WTC11 (cell line): ENCODE results near the gene NRIP3. TPM values are rescaled to one million over a fixed set of nuclear protein-coding genes. Genes with fewer than 3 reads are reported as not detected.

Source experiments
- ELF4 ChIP-seq: sonication (generic); formaldehyde crosslinking; IDR thresholded peaks from 2 replicates; pipeline ENCODE4 v1.8.1; 2022; ENCODE audit warnings: low read depth, mild to moderate bottlenecking, moderate library complexity, missing genetic modification reagents
- ESRRA ChIP-seq: sonication (generic); formaldehyde crosslinking; IDR thresholded peaks from 2 replicates; pipeline ENCODE4 v1.8.1; 2022; ENCODE audit warnings: mild to moderate bottlenecking, missing genetic modification reagents, borderline replicate concordance
- NR1H2 ChIP-seq: sonication (generic); formaldehyde crosslinking; IDR thresholded peaks from 2 replicates; pipeline ENCODE4 v1.9.0; 2021; ENCODE audit warnings: mild to moderate bottlenecking, moderate library complexity, missing genetic modification reagents
- PRRX2 ChIP-seq: fragments of 250-450 bp; sonication (Bioruptor Pico); IDR thresholded peaks from 2 replicates; pipeline ENCODE4 v1.8.0; 2021; ENCODE audit warnings: mild to moderate bottlenecking
- RORB ChIP-seq: fragments of 250-450 bp; sonication (Bioruptor Pico); IDR thresholded peaks from 2 replicates; pipeline ENCODE4 v1.9.0; 2021; ENCODE audit warnings: mild to moderate bottlenecking
- SMAD3 ChIP-seq: sonication (generic); formaldehyde crosslinking; IDR thresholded peaks from 2 replicates; pipeline ENCODE4 v1.8.0; 2022; ENCODE audit warnings: missing genetic modification reagents, mild to moderate bottlenecking, borderline replicate concordance
- SP1 ChIP-seq: sonication (generic); formaldehyde crosslinking; conservative IDR thresholded peaks from 2 replicates; pipeline ENCODE4 v1.8.1; 2022; ENCODE audit warnings: missing genetic modification reagents
- TEAD4 ChIP-seq: sonication (generic); formaldehyde crosslinking; IDR thresholded peaks from 2 replicates; pipeline ENCODE4 v1.8.0; 2022; ENCODE audit warnings: mild to moderate bottlenecking, missing genetic modification reagents
- ZNF416 ChIP-seq: fragments of 250-450 bp; sonication (Bioruptor Pico); IDR thresholded peaks from 2 replicates; pipeline ENCODE4 v1.9.0; 2021; ENCODE audit warnings: mild to moderate bottlenecking, inconsistent platforms
- total RNA-seq: library from RNA; stranded (reverse); gene quantifications from 3 replicates; pipeline ENCODE4 v1.2.3, GENCODE V29; 2021
- TF ChIP-seq, protein P1 (sequence below): sonication (generic); formaldehyde crosslinking; IDR thresholded peaks from 2 replicates; pipeline ENCODE4 v1.8.1; 2022; ENCODE audit warnings: low read depth, mild to moderate bottlenecking, moderate library complexity, missing genetic modification reagents, borderline replicate concordance
- TF ChIP-seq, protein P2 (sequence below): sonication (generic); formaldehyde crosslinking; conservative IDR thresholded peaks from 2 replicates; pipeline ENCODE4 v1.8.1; 2023; ENCODE audit warnings: mild to moderate bottlenecking, low read depth, missing genetic modification reagents, moderate library complexity
- TF ChIP-seq, protein P3 (sequence below): sonication (generic); formaldehyde crosslinking; conservative IDR thresholded peaks from 2 replicates; pipeline ENCODE4 v1.8.1; 2022; ENCODE audit warnings: mild to moderate bottlenecking, missing genetic modification reagents
- TF ChIP-seq, protein P4 (sequence below): fragments of 250-450 bp; sonication (Bioruptor Pico); IDR thresholded peaks from 2 replicates; pipeline ENCODE4 v1.9.0; 2021; ENCODE audit warnings: mild to moderate bottlenecking
- TF ChIP-seq, protein P5 (sequence below): sonication (generic); formaldehyde crosslinking; IDR thresholded peaks from 2 replicates; pipeline ENCODE4 v1.8.0; 2022; ENCODE audit warnings: missing genetic modification reagents
- TF ChIP-seq, protein P6 (sequence below): sonication (generic); formaldehyde crosslinking; IDR thresholded peaks from 2 replicates; pipeline ENCODE4 v1.8.1; 2022; ENCODE audit warnings: mild to moderate bottlenecking, missing genetic modification reagents, moderate library complexity, borderline replicate concordance
- TF ChIP-seq, protein P7 (sequence below): sonication (generic); formaldehyde crosslinking; IDR thresholded peaks from 2 replicates; pipeline ENCODE4 v1.8.0; 2022; ENCODE audit warnings: mild to moderate bottlenecking, missing genetic modification reagents
- TF ChIP-seq, protein P8 (sequence below): fragments of 200-600 bp; IDR thresholded peaks from 2 replicates; pipeline ENCODE4 v1.8.0; 2022; ENCODE audit warnings: antibody characterized with exemption

NRIP3 gene
- total RNA-seq, 1 experiment from 2014 or later, result 4.5 TPM

DNA sequence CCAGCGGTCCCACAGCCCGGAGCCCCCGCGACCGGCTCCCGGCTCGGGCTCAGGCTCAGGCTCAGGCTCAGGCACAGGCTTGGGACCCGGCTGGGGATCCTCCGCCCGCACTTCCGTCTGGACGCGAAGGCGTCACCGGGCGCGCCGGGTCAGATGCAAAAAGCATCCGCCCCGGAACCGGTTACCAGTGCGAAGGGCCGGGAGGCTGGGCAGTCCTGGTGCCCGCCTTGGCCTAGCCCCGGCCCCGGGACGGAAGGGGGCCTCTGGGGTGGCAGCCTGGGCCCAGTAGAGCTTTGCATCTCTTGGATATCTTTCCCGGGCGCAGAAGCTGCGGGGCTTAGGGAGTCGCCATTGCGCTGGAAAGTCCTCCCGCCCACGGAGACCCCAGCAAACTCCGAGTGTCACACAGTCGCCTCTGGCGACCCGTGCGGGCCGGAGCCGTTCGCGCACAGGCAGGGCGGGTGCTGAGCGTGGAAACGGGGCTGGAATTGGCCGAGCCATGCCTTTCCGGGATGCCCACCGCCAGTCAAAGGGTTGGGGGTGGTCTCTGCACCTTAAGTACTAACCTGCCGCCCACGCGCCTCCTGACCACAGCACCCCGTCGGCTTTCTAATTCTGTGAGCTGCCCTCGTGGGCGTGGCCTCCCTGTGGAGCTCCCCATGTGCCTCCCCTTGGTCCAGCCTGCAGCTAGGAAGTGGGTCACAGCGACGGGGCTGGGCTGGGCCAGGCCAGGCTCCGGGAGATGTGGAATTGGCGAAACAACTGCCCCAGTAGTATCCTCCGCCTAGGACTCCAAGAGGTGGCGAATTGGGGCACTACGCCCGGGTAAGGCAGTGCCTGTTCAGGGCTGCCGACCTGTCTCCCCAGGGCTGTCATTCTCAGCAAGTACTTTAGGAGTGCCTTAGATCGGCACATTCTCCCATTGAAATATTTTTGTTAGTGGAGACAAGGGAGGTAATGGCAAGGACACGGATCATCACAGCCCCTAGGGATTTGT is 39.2 kb downstream of the NRIP3 start, which contains the start of gene TMEM9B (continued):
- TF ChIP-seq, protein P1, sequence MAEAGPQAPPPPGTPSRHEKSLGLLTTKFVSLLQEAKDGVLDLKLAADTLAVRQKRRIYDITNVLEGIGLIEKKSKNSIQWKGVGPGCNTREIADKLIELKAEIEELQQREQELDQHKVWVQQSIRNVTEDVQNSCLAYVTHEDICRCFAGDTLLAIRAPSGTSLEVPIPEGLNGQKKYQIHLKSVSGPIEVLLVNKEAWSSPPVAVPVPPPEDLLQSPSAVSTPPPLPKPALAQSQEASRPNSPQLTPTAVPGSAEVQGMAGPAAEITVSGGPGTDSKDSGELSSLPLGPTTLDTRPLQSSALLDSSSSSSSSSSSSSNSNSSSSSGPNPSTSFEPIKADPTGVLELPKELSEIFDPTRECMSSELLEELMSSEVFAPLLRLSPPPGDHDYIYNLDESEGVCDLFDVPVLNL, result no peak
- TF ChIP-seq RORB (CRISPR knock-in tag) (no peak), PRRX2 (CRISPR knock-in tag) (no peak), ELF4 (0 out of 2 replicates have a peak, but pooled peaks have one; percentile 80), SP1 (CRISPR knock-in tag) (peak; percentile 78), TEAD4 (no peak), ESRRA (CRISPR knock-in tag) (0 out of 2 replicates have a peak, but pooled peaks have one; percentile 72), NR1H2 (CRISPR knock-in tag) (no peak), SMAD3 (CRISPR knock-in tag) (0 out of 2 replicates have a peak, but pooled peaks have one; percentile 22), ZNF416 (CRISPR knock-in tag) (no peak)
- TF ChIP-seq, protein P2, sequence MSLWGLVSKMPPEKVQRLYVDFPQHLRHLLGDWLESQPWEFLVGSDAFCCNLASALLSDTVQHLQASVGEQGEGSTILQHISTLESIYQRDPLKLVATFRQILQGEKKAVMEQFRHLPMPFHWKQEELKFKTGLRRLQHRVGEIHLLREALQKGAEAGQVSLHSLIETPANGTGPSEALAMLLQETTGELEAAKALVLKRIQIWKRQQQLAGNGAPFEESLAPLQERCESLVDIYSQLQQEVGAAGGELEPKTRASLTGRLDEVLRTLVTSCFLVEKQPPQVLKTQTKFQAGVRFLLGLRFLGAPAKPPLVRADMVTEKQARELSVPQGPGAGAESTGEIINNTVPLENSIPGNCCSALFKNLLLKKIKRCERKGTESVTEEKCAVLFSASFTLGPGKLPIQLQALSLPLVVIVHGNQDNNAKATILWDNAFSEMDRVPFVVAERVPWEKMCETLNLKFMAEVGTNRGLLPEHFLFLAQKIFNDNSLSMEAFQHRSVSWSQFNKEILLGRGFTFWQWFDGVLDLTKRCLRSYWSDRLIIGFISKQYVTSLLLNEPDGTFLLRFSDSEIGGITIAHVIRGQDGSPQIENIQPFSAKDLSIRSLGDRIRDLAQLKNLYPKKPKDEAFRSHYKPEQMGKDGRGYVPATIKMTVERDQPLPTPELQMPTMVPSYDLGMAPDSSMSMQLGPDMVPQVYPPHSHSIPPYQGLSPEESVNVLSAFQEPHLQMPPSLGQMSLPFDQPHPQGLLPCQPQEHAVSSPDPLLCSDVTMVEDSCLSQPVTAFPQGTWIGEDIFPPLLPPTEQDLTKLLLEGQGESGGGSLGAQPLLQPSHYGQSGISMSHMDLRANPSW (CRISPR knock-in tag), result no peak
- TF ChIP-seq, protein P3, sequence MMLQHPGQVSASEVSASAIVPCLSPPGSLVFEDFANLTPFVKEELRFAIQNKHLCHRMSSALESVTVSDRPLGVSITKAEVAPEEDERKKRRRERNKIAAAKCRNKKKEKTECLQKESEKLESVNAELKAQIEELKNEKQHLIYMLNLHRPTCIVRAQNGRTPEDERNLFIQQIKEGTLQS (CRISPR knock-in tag), result no peak
- TF ChIP-seq, protein P4, sequence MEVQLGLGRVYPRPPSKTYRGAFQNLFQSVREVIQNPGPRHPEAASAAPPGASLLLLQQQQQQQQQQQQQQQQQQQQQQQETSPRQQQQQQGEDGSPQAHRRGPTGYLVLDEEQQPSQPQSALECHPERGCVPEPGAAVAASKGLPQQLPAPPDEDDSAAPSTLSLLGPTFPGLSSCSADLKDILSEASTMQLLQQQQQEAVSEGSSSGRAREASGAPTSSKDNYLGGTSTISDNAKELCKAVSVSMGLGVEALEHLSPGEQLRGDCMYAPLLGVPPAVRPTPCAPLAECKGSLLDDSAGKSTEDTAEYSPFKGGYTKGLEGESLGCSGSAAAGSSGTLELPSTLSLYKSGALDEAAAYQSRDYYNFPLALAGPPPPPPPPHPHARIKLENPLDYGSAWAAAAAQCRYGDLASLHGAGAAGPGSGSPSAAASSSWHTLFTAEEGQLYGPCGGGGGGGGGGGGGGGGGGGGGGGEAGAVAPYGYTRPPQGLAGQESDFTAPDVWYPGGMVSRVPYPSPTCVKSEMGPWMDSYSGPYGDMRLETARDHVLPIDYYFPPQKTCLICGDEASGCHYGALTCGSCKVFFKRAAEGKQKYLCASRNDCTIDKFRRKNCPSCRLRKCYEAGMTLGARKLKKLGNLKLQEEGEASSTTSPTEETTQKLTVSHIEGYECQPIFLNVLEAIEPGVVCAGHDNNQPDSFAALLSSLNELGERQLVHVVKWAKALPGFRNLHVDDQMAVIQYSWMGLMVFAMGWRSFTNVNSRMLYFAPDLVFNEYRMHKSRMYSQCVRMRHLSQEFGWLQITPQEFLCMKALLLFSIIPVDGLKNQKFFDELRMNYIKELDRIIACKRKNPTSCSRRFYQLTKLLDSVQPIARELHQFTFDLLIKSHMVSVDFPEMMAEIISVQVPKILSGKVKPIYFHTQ (CRISPR knock-in tag), result no peak
- TF ChIP-seq, protein P5, sequence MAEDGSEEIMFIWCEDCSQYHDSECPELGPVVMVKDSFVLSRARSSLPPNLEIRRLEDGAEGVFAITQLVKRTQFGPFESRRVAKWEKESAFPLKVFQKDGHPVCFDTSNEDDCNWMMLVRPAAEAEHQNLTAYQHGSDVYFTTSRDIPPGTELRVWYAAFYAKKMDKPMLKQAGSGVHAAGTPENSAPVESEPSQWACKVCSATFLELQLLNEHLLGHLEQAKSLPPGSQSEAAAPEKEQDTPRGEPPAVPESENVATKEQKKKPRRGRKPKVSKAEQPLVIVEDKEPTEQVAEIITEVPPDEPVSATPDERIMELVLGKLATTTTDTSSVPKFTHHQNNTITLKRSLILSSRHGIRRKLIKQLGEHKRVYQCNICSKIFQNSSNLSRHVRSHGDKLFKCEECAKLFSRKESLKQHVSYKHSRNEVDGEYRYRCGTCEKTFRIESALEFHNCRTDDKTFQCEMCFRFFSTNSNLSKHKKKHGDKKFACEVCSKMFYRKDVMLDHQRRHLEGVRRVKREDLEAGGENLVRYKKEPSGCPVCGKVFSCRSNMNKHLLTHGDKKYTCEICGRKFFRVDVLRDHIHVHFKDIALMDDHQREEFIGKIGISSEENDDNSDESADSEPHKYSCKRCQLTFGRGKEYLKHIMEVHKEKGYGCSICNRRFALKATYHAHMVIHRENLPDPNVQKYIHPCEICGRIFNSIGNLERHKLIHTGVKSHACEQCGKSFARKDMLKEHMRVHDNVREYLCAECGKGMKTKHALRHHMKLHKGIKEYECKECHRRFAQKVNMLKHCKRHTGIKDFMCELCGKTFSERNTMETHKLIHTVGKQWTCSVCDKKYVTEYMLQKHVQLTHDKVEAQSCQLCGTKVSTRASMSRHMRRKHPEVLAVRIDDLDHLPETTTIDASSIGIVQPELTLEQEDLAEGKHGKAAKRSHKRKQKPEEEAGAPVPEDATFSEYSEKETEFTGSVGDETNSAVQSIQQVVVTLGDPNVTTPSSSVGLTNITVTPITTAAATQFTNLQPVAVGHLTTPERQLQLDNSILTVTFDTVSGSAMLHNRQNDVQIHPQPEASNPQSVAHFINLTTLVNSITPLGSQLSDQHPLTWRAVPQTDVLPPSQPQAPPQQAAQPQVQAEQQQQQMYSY, result no peak
- TF ChIP-seq, protein P6, sequence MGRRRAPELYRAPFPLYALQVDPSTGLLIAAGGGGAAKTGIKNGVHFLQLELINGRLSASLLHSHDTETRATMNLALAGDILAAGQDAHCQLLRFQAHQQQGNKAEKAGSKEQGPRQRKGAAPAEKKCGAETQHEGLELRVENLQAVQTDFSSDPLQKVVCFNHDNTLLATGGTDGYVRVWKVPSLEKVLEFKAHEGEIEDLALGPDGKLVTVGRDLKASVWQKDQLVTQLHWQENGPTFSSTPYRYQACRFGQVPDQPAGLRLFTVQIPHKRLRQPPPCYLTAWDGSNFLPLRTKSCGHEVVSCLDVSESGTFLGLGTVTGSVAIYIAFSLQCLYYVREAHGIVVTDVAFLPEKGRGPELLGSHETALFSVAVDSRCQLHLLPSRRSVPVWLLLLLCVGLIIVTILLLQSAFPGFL (CRISPR knock-in tag), result no peak
- TF ChIP-seq, protein P7, sequence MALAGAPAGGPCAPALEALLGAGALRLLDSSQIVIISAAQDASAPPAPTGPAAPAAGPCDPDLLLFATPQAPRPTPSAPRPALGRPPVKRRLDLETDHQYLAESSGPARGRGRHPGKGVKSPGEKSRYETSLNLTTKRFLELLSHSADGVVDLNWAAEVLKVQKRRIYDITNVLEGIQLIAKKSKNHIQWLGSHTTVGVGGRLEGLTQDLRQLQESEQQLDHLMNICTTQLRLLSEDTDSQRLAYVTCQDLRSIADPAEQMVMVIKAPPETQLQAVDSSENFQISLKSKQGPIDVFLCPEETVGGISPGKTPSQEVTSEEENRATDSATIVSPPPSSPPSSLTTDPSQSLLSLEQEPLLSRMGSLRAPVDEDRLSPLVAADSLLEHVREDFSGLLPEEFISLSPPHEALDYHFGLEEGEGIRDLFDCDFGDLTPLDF, result no peak
- TF ChIP-seq, protein P8, sequence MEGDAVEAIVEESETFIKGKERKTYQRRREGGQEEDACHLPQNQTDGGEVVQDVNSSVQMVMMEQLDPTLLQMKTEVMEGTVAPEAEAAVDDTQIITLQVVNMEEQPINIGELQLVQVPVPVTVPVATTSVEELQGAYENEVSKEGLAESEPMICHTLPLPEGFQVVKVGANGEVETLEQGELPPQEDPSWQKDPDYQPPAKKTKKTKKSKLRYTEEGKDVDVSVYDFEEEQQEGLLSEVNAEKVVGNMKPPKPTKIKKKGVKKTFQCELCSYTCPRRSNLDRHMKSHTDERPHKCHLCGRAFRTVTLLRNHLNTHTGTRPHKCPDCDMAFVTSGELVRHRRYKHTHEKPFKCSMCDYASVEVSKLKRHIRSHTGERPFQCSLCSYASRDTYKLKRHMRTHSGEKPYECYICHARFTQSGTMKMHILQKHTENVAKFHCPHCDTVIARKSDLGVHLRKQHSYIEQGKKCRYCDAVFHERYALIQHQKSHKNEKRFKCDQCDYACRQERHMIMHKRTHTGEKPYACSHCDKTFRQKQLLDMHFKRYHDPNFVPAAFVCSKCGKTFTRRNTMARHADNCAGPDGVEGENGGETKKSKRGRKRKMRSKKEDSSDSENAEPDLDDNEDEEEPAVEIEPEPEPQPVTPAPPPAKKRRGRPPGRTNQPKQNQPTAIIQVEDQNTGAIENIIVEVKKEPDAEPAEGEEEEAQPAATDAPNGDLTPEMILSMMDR, result no peak
